ENCODE measurements around the gene LCN6. TPM values are rescaled to one million over a fixed set of nuclear protein-coding genes. Genes with fewer than 3 reads are reported as not detected.

LCN6 gene
- total and polyA plus RNA-seq, 11 donors = 0.81 to 101 (median 18.4) TPM

DNA sequence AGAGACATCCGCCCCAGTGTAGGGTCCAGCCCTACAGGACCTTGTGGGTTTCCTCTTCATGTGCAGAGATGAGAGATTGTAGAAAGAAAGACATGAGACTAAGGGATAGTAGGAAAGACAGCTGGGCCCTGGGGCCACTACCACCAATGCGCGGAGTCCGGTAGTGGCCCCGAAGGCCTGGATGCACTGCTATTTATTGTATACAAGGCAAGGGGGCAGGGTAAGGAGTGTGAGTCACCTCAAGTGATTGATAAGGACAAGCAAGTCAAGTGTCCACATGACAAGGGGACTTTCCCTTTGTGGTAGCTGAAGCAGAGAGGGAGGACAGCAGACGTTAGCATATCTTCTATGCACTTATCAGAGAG, 36.7 kb upstream of the LCN6 start:
- WGBS, 4 donors = 77 to 87% (median 83%) methylated on average over 6 of the region's 6 CpGs
- Histone ChIP-seq H3K27ac (no peak overlapping the region), H3K4me1 (peaks cover 0 to 16% (median 2%) of the 10 kb centered on the region in 12 donors), H3K27me3 (no peaks in the 10 kb centered on the region), H3K36me3 (no peaks in the 10 kb centered on the region), H3K9me3 (no peaks in the 10 kb centered on the region), H3K4me3 (no peak overlapping the region)
- intact Hi-C loops (cut with DNase I) = loop anchor here in 4 of 10 donors (5.0 to 10.0 kb wide), 5 partner anchors 280 to 450 kb away; partner anchors contain the start of genes CYSRT1 (in 2 of the 4), RNF224 (in 2 of the 4), RNF208 (in 1 of the 4) and SLC34A3 (in 1 of the 4)
- DNase-seq (no peak), ATAC-seq (no peak)
- no peak for TF ChIP-seq POLR2A (IDR thresholded peaks at IDR 0.05)
- TF ChIP-seq, protein P1, sequence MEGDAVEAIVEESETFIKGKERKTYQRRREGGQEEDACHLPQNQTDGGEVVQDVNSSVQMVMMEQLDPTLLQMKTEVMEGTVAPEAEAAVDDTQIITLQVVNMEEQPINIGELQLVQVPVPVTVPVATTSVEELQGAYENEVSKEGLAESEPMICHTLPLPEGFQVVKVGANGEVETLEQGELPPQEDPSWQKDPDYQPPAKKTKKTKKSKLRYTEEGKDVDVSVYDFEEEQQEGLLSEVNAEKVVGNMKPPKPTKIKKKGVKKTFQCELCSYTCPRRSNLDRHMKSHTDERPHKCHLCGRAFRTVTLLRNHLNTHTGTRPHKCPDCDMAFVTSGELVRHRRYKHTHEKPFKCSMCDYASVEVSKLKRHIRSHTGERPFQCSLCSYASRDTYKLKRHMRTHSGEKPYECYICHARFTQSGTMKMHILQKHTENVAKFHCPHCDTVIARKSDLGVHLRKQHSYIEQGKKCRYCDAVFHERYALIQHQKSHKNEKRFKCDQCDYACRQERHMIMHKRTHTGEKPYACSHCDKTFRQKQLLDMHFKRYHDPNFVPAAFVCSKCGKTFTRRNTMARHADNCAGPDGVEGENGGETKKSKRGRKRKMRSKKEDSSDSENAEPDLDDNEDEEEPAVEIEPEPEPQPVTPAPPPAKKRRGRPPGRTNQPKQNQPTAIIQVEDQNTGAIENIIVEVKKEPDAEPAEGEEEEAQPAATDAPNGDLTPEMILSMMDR (IDR thresholded peaks at IDR 0.05) = no peak

DNA sequence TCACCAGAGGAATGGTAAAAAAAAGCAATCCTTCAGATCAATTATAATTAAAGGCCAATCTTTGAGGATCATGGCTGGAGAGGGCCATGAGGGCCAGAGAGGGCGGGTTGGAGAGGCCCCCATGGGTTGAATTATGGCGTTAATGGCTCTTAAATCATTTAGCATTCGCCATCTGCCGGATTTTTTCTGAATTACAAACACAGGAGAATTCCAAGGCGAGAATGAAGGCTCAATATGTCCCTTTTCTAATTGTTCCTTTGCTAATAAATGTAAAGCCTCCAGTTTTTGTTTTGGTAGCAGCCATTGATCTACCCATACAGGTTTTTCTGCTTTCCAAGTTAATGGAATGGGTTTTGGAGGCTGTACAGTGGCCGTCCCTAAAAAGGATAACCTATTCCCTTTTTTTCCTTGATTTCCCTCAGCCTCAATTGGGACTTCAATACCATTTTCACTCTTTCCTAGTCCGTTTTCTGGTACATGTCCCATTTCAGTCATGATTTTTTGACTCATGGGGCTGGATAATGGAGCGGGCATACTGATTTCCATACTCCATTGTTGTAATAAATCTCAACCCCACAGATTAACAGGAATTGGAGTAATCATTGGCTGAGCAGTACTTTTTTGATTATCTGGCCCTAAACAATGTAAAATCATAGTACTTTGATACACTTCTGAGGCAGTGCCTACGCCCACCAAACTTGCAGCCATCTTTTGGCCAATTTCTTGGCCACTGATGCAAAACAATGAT, 36.1 kb upstream of the LCN6 start:
- no peak for DNase-seq
- no peak overlapping the region for H3K4me3 ChIP-seq
- H3K4me1 ChIP-seq = peaks cover 0 to 14% (median 0%) of the 10 kb centered on the region in 12 donors
- no peaks in the 10 kb centered on the region for H3K27me3 ChIP-seq
- 56 to 65% (median 60%) methylated on average over 9 of the region's 9 CpGs for WGBS, 4 donors
- TF ChIP-seq, protein P1 (IDR thresholded peaks at IDR 0.05) = peak in 11 of 12 donors; percentile 25 to 59 (median 45)
- no peak for TF ChIP-seq POLR2A (IDR thresholded peaks at IDR 0.05)
- H3K27ac ChIP-seq = no peak overlapping the region
- H3K36me3 ChIP-seq = no peaks in the 10 kb centered on the region
- H3K9me3 ChIP-seq = no peaks in the 10 kb centered on the region
- intact Hi-C loops (cut with DNase I) = loop anchor here in 3 of 10 donors (10.0 kb wide), 3 partner anchors 280 to 450 kb away; partner anchors contain the start of genes CYSRT1 (in 1 of the 3), RNF208 (in 1 of the 3), RNF224 (in 1 of the 3) and SLC34A3 (in 1 of the 3)
- no peak for ATAC-seq

DNA sequence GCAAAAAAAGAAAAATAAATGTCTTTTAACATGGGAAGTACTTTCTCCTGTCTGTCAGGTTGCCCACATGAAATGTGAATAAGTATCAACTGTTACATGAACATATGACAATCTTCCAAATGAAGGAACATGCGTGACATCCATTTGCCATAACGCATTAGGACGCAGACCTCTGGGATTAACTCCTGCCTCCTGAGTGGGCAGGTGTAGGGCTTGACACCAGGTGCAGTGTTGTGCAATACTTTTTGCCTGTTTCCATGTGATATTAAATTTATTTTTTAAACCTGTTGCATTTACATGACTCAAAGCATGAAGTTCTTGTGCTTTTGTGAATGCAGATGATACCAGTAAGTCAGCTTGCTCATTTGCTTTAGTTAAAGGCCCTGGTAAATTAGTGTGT, 34.1 kb upstream of the LCN6 start:
- TF ChIP-seq, protein P1 (IDR thresholded peaks at IDR 0.05) = no peak
- no peak for TF ChIP-seq POLR2A (IDR thresholded peaks at IDR 0.05)
- intact Hi-C loops (cut with DNase I) = loop anchor here in 3 of 10 donors (10.0 kb wide), 3 partner anchors 282 to 452 kb away; partner anchors contain the start of genes CYSRT1 (in 1 of the 3), RNF208 (in 1 of the 3), RNF224 (in 1 of the 3) and SLC34A3 (in 1 of the 3)

DNA sequence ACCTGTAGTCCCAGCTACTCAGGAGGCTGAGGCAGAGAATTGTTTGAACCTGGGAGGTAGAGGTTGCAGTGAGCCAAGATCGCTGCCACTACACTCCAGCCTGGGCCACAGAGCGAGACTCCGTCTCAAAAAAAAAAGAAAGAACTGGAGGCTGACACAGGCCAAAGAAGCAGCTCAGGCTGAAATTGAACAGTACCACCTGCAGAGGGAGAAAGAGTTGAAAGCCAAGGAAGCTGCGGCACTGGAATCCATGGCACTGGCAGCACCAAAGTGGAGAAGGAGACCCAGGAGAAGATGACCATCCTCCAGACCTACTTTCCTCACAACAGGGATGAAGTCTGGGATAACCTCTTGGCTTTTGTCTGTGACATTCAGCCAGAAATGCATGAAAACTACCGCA, 31.5 kb upstream of the LCN6 start:
- H3K4me1 ChIP-seq = no peaks in the 10 kb centered on the region
- no peaks in the 10 kb centered on the region for H3K27me3 ChIP-seq
- no peak overlapping the region for H3K27ac ChIP-seq
- H3K9me3 ChIP-seq = no peaks in the 10 kb centered on the region
- no peak for TF ChIP-seq POLR2A (IDR thresholded peaks at IDR 0.05)
- TF ChIP-seq, protein P1 (IDR thresholded peaks at IDR 0.05) = no peak
- H3K4me3 ChIP-seq = no peak overlapping the region
- intact Hi-C loops (cut with DNase I) = loop anchor here in 3 of 10 donors (10.0 kb wide), 3 partner anchors 285 to 455 kb away; partner anchors contain the start of genes CYSRT1 (in 1 of the 3), RNF208 (in 1 of the 3), RNF224 (in 1 of the 3) and SLC34A3 (in 1 of the 3)
- ATAC-seq (no peak), DNase-seq (no peak)
- H3K36me3 ChIP-seq = no peaks in the 10 kb centered on the region
- 61 to 73% (median 69%) methylated on average over 5 of the region's 5 CpGs for WGBS, 4 donors

More for the DNA sequence above, 34.1 kb upstream of the LCN6 start:
- DNase-seq = no peak
- peaks cover 0 to 1% (median 0%) of the 10 kb centered on the region in 12 donors for H3K4me1 ChIP-seq
- ATAC-seq = no peak
- H3K27me3 ChIP-seq = no peaks in the 10 kb centered on the region
- H3K4me3 ChIP-seq = no peak overlapping the region
- H3K9me3 ChIP-seq = no peaks in the 10 kb centered on the region
- H3K36me3 ChIP-seq = no peaks in the 10 kb centered on the region
- H3K27ac ChIP-seq = no peak overlapping the region
- WGBS, 4 donors = 96 to 97% (median 96%) methylated on average over 3 of the region's 3 CpGs
